GM21529 (cell line): Measurements from ENCODE around the gene ACER3.
"Not testable (repeated sequence)": the region's sequence is repeated elsewhere in the genome, so short reads cannot be mapped to it uniquely, and the experiment has no call there.

Experiments
- ATAC-seq: cut with Tn5 transposase; IDR thresholded peaks from one replicate; pipeline ENCODE4 v1.9.1; 2021; ENCODE audit not compliant: unreplicated experiment

Gene ACER3

GRCh38 chr11:76836613-76837291 is 24.0 kb upstream of the ACER3 start:
- ATAC-seq = no peak

- no peak for ATAC-seq
Measured at GRCh38 chr11:76837696-76838677, 22.7 kb upstream of the ACER3 start.

GRCh38 chr11:76838678-76839068 is 22.0 kb upstream of the ACER3 start:
- no peak for ATAC-seq

GRCh38 chr11:76839311-76839710 is 21.4 kb upstream of the ACER3 start:
- ATAC-seq = no peak

- ATAC-seq = no peak
Measured at GRCh38 chr11:76841923-76842452, 18.7 kb upstream of the ACER3 start.

GRCh38 chr11:76843907-76844306 is 16.8 kb upstream of the ACER3 start:
- no peak for ATAC-seq

- no peak for ATAC-seq
Measured at GRCh38 chr11:76844511-76844910, 16.2 kb upstream of the ACER3 start.

GRCh38 chr11:76845069-76845468 is 15.6 kb upstream of the ACER3 start:
- no peak for ATAC-seq

GRCh38 chr11:76846441-76846840 is 14.3 kb upstream of the ACER3 start:
- no peak for ATAC-seq

- no peak for ATAC-seq
Measured at GRCh38 chr11:76849376-76849775, 11.3 kb upstream of the ACER3 start.

- ATAC-seq = no peak
Measured at GRCh38 chr11:76850130-76850529, 10.6 kb upstream of the ACER3 start.

GRCh38 chr11:76850815-76851214 is 9.9 kb upstream of the ACER3 start:
- no peak for ATAC-seq

- no peak for ATAC-seq
Measured at GRCh38 chr11:76854709-76855108, 6.0 kb upstream of the ACER3 start.

- not testable (repeated sequence) for ATAC-seq
Measured at GRCh38 chr11:76855670-76856069, 5.0 kb upstream of the ACER3 start.

- ATAC-seq = no peak
Measured at GRCh38 chr11:76856106-76856505, 4.6 kb upstream of the ACER3 start.

GRCh38 chr11:76856571-76856970 is 4.1 kb upstream of the ACER3 start:
- ATAC-seq = no peak

- ATAC-seq = no peak
Measured at GRCh38 chr11:76857781-76858410, 2.8 kb upstream of the ACER3 start.

GRCh38 chr11:76859708-76860227 is 950 bp upstream of the ACER3 start:
- no peak for ATAC-seq

- no peak for ATAC-seq
Measured at GRCh38 chr11:76861490-76861953, 804 bp downstream of the ACER3 start.

GRCh38 chr11:76862794-76863193 is 2.1 kb downstream of the ACER3 start:
- ATAC-seq = not testable (repeated sequence)

- ATAC-seq = no peak
Measured at GRCh38 chr11:76863196-76863777, 2.6 kb downstream of the ACER3 start.
